Small intestine (tissue), 7 donors: ENCODE data around the gene RBM3. TPM values are rescaled to one million over a fixed set of nuclear protein-coding genes. Genes with fewer than 3 reads are reported as not detected.
A peak's percentile ranks its signal among the peaks of the same experiment; 100 is the strongest.

Source experiments
- DNase-seq, 2 donors: peaks; one replicate each; pipeline versions ENCODE4 v3.0.0 to v3.0.0-alpha.2; 2013
- FAIRE-seq: peaks from 2 replicates; lab custom pipeline; 2012; peaks lifted over from hg19 to GRCh38; lab: Jason Lieb, UNC
- H3K27ac ChIP-seq, 3 donors: one replicate each; pipeline ENCODE4 v1.5.1; 2013; ENCODE audit warnings: low read length in 2 of 3, mild to moderate bottlenecking in 2 of 3, control low read depth in 1 of 3, inconsistent platforms in 1 of 3, low read depth in 1 of 3, moderate library complexity in 1 of 3
- H3K27me3 ChIP-seq, 3 donors: one replicate each; pipeline ENCODE4 v1.6.1; 2013; ENCODE audit warnings: low read length in 3 of 3, inconsistent platforms in 1 of 3; ENCODE audit not compliant: control insufficient read depth in 3 of 3, insufficient read depth in 3 of 3
- H3K36me3 ChIP-seq, 3 donors: one replicate each; pipeline ENCODE4 v1.6.1; 2013; ENCODE audit warnings: low read length in 3 of 3, inconsistent platforms in 1 of 3, low read depth in 1 of 3, mild to moderate bottlenecking in 1 of 3, moderate library complexity in 1 of 3; ENCODE audit not compliant: control insufficient read depth in 3 of 3, insufficient read depth in 2 of 3
- H3K4me1 ChIP-seq, 3 donors: one replicate each; pipeline ENCODE4 v1.6.1; 2013; ENCODE audit warnings: low read length in 2 of 3, inconsistent platforms in 1 of 3, low read depth in 1 of 3, mild to moderate bottlenecking in 1 of 3, moderate library complexity in 1 of 3; ENCODE audit not compliant: control insufficient read depth in 3 of 3, insufficient read depth in 2 of 3
- H3K4me3 ChIP-seq, 3 donors: one replicate each; pipeline ENCODE4 v1.5.1; 2013; ENCODE audit warnings: low read length in 3 of 3, control low read depth in 1 of 3, inconsistent platforms in 1 of 3, low read depth in 1 of 3, mild to moderate bottlenecking in 1 of 3, moderate library complexity in 1 of 3
- H3K9me3 ChIP-seq, 2 donors: one replicate each; pipeline ENCODE4 v1.6.1; 2013; ENCODE audit warnings: low read depth in 1 of 2, low read length in 1 of 2; ENCODE audit not compliant: control insufficient read depth in 2 of 2, insufficient read depth in 1 of 2
- WGBS, 3 donors: extraction: QIAGEN DNeasy Blood & Tissue Kit; methylation state at CpG; one replicate each; pipeline ENCODE4 v1.1.7; 2013; 5-methylcytosine and 5-hydroxymethylcytosine counted together
- polyA plus RNA-seq, 4 donors: library from polyadenylated mRNA; stranded (reverse) in 3 of 4; unstranded in 1 of 4; fragments of 200-250 nt in 3 of 4; fragments of 120-200 nt in 1 of 4; gene quantifications; one replicate each; pipeline versions ENCODE4 v1.2.1 to v1.2.3, GENCODE V29; 2013
- donor health status: healthy with polysubstance abuse.
- donor health status: control.
- donor health status: control.
- donor health status: Bipolar disorder and iron deficiency.
- donor health status: healthy.

RBM3 gene
- polyA plus RNA-seq, 4 donors: 87.9 to 222 (median 173) TPM

DNA sequence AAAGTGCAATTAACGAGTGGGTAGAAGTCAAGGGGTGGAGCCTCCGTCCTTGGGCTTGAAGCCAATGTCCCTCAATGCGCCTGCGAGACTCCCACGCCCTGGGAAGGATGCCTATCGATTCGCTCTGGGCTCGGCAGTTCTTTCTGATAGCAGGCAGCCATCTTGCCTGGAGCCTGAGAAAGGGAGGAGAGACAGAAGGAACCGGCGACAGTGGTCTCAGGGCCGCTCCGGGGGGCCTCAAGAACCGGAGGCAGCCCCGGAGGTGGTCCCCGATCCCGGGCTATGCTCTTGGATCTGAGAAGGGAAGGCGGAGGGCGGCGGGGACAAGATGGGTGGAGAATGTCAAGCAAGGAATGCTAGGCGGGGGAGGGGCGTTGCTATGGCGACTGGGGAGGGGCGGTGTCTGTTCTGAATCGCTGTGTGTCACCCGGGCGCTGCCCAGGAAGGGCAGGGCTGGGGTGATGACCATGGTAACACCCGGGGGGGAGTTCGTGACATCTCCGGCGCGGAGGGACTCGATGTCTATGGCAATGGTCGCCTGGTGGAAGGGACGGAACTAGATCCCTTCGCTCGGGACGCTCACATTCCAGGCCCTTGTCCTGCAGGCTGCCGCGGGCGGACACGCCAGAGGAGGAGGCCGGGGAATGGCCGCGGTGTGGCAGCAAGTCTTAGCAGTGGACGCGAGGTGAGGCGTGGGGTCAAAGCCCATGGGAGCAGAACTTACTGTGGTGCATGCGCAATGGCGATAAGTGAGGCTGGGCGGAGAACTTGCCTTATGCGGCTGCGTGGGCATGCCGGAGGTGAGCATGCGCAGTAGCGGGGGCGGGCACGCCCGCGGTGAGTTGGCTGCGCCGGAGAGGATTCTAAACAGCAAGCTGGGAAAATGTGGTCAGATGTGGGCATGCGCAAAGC, 23.3 kb downstream of the RBM3 start, which contains the start of gene WDR13:
Gene WDR13, plus strand, starts transcription at position 140 of the 912 bp plus-strand sequence. Its CDS starts 505 bp downstream, at position 645.
- no peaks in the 10 kb centered on the region for H3K27me3 ChIP-seq
- peak within 1 kb of the TSS; percentile 56 to 91 (median 70) for H3K4me3 ChIP-seq
- peaks cover 0 to 6% (median 0%) of the 10 kb centered on the region in 3 donors for H3K4me1 ChIP-seq
- peak; percentile 94 to 95 for DNase-seq
- no peaks in the 10 kb centered on the region for H3K9me3 ChIP-seq
- no peak for FAIRE-seq
- 0 to 36% (median 14%) methylated on average over 42 to 62 of the region's 62 CpGs for WGBS, 3 donors
- H3K36me3 ChIP-seq: peaks cover 2 to 38% (median 5%) of the 10 kb centered on the region in 3 donors
- peak within 1 kb of the TSS; percentile 84 to 100 (median 98) for H3K27ac ChIP-seq

DNA sequence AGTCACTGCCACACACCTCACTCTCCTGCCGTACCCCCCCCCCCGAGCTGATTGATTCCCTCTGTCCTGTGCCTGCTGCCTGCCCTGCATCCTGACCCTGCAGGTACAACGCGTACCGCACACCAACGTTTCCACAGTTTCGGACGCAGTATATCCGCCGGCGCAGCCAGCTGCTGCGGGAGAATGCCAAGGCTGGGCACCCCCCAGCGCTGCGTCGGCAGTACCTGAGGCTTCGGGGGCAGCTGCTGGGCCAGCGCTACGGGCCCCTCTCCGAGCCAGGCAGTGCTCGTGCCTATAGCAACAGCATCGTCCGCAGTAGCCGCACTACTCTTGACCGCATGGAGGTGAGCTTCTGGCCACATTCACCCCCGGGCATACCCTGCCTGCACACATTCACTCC, 24.3 kb downstream of the RBM3 start:
- peaks cover 0 to 6% (median 0%) of the 10 kb centered on the region in 3 donors for H3K4me1 ChIP-seq
- DNase-seq (no peak), FAIRE-seq (no peak)
- H3K27me3 ChIP-seq: no peaks in the 10 kb centered on the region
- H3K9me3 ChIP-seq: no peaks in the 10 kb centered on the region
- 89 to 91% (median 90%) methylated on average over 19 to 25 of the region's 25 CpGs for WGBS, 3 donors
- peak overlapping the region in 1 of 3 donors; percentile 98 for H3K27ac ChIP-seq
- H3K4me3 ChIP-seq: peak overlapping the region in 1 of 3 donors; percentile 91
- H3K36me3 ChIP-seq: peaks cover 5 to 42% (median 6%) of the 10 kb centered on the region in 3 donors

DNA sequence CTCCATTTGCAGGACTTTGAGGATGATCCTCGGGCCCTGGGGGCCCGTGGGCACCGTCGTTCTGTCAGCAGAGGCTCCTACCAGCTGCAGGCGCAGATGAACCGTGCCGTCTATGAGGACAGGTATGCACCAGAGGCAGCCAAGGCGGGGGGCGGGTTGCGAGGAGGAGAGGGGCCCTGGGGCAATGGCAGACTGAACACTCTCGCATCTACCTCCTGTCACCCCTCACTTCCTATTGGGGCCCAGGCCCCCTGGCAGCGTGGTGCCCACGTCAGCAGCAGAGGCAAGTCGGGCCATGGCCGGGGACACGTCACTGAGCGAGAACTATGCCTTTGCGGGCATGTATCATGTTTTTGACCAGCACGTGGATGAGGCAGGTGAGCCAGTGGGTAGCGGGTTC, 25.1 kb downstream of the RBM3 start:
- FAIRE-seq (no peak), DNase-seq (no peak)
- no peak overlapping the region for H3K4me3 ChIP-seq
- no peaks in the 10 kb centered on the region for H3K9me3 ChIP-seq
- H3K4me1 ChIP-seq: peaks cover 0 to 6% (median 0%) of the 10 kb centered on the region in 3 donors
- H3K27me3 ChIP-seq: no peaks in the 10 kb centered on the region
- H3K27ac ChIP-seq: no peak overlapping the region
- WGBS, 3 donors: 92 to 95% (median 94%) methylated on average over 16 to 20 of the region's 20 CpGs
- peaks cover 5 to 48% (median 6%) of the 10 kb centered on the region in 3 donors for H3K36me3 ChIP-seq

DNA sequence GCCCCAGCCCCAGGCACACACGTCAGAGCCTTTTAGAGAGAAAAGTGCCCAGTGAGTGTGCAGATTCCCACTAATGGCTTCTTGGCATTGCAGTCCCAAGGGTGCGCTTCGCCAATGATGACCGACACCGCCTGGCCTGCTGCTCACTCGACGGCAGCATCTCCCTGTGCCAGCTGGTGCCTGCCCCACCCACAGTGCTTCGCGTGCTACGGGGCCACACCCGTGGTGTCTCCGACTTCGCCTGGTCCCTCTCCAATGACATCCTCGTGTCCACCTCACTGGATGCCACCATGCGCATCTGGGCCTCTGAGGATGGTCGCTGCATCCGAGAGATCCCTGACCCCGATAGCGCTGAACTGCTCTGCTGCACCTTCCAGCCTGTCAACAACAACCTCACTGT, 25.9 kb downstream of the RBM3 start:
- no peaks in the 10 kb centered on the region for H3K27me3 ChIP-seq
- no peak for DNase-seq
- no peak for FAIRE-seq
- no peak overlapping the region for H3K27ac ChIP-seq
- peaks cover 5 to 56% (median 6%) of the 10 kb centered on the region in 3 donors for H3K36me3 ChIP-seq
- no peaks in the 10 kb centered on the region for H3K9me3 ChIP-seq
- 87 to 92% (median 89%) methylated on average over 15 to 19 of the region's 19 CpGs for WGBS, 3 donors
- peaks cover 0 to 6% (median 0%) of the 10 kb centered on the region in 3 donors for H3K4me1 ChIP-seq
- no peak overlapping the region for H3K4me3 ChIP-seq

DNA sequence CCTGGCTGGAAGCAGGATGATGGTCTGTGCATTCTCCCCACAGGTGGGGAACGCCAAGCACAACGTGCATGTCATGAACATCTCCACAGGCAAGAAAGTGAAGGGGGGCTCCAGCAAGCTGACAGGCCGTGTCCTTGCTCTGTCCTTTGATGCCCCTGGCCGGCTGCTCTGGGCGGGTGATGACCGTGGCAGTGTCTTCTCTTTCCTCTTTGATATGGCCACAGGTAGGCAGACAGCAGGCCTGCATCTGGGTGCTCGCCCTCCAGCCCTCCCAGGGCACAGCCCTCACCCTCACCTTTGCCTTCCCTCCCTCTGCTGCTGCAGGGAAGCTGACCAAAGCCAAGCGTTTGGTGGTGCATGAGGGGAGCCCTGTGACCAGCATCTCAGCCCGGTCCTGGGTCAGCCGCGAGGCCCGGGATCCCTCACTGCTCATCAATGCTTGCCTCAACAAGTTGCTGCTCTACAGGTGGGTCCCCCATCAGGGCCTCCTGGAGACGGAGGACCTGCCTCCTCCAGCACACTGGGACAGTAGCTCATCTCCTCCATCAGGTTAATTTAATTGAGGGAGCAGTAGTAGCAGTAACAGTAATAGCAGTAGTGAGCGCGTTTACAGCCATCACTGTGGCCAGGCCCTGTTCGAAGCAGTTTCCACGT, 27.6 kb downstream of the RBM3 start:
- DNase-seq (no peak), FAIRE-seq (no peak)
- H3K36me3 ChIP-seq: peaks cover 5 to 56% (median 6%) of the 10 kb centered on the region in 3 donors
- H3K27ac ChIP-seq: no peak overlapping the region
- 77 to 85% (median 80%) methylated on average over 15 to 17 of the region's 17 CpGs for whole genome bisulfite sequencing, 3 donors
- H3K9me3 ChIP-seq: no peaks in the 10 kb centered on the region
- H3K4me3 ChIP-seq: no peak overlapping the region
- H3K27me3 ChIP-seq: no peaks in the 10 kb centered on the region
- H3K4me1 ChIP-seq: peaks cover 0 to 6% (median 0%) of the 10 kb centered on the region in 3 donors

DNA sequence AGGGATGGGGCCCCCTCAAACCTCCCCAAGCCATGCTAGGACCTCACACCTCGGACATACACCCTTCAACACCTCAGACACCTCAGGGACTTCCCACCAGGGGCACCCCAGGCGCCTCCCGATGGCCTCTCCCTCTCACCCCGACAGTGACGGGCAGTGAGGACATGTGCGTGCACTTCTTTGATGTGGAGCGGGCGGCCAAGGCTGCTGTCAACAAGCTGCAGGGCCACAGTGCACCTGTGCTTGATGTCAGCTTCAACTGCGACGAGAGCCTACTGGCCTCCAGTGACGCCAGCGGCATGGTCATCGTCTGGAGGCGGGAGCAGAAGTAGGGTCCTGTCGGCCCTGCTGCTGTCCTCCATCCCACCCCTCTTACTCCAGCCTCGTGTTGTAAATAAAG, 30.4 kb downstream of the RBM3 start:
- no peak overlapping the region for H3K4me3 ChIP-seq
- no peak overlapping the region for H3K27ac ChIP-seq
- H3K4me1 ChIP-seq: no peaks in the 10 kb centered on the region
- 92 to 95% (median 95%) methylated on average over 15 to 16 of the region's 16 CpGs for WGBS, 3 donors
- H3K27me3 ChIP-seq: no peaks in the 10 kb centered on the region
- H3K36me3 ChIP-seq: peaks cover 2 to 41% (median 6%) of the 10 kb centered on the region in 3 donors
- FAIRE-seq: no peak
- DNase-seq: no peak
- no peaks in the 10 kb centered on the region for H3K9me3 ChIP-seq

DNA sequence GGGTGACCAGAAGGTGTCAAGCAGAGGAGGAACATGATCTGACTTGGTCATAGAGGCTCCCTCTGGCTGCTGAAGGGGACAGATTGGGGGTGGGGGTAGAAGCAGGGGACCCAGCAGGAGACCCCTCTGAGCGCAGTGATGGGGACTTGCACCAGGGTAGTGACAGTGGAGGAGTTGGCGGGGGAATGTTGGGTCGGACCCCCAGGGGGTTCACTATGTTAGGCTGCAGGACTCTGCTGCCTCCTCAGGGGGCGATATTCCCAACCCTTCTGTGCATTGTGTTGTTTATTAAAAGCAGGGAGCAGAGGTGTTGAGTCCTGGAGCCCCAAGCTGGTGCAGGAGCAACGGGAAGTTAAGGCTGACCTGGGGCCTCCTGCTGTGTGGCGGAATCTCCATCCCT, 31.8 kb downstream of the RBM3 start:
- no peak for DNase-seq
- WGBS, 3 donors: 77 to 80% (median 79%) methylated on average over 6 of the region's 6 CpGs
- Histone ChIP-seq H3K27ac (no peak overlapping the region), H3K9me3 (no peaks in the 10 kb centered on the region), H3K27me3 (no peaks in the 10 kb centered on the region), H3K4me1 (no peaks in the 10 kb centered on the region), H3K36me3 (peaks cover 0 to 30% (median 5%) of the 10 kb centered on the region in 3 donors), H3K4me3 (no peak overlapping the region)
- no peak for FAIRE-seq

DNA sequence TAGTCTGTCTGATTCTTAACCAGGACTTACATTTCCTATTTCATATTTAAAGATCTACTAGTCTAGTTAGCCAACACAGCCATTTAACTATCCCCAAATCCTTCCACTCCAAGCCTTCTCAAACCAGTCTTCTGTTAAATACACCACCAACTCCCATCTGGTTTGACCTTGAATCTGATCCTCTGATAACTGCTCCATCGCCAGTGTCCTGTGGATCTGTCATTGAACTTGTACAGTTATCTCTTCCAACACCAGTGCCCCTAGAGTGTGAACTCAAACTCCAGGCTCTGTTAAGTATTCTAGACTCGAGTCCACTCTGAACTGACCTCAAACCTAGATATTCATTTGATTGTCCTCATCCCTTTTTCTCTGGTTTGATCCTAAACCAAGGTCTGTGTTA, 37.4 kb downstream of the RBM3 start:
- Histone ChIP-seq H3K9me3 (no peaks in the 10 kb centered on the region), H3K27me3 (no peaks in the 10 kb centered on the region), H3K27ac (no peak overlapping the region), H3K4me1 (no peaks in the 10 kb centered on the region), H3K4me3 (no peak overlapping the region), H3K36me3 (no peaks in the 10 kb centered on the region)
- FAIRE-seq (no peak), DNase-seq (no peak)
- 23 to 55% (median 44%) methylated on average over 2 of the region's 2 CpGs for WGBS, 3 donors
